K562 (cell line): ENCODE data around the gene SCYL1. TPM values are rescaled to one million over a fixed set of nuclear protein-coding genes. Genes with fewer than 3 reads are reported as not detected.
A peak's percentile ranks its signal among the peaks of the same experiment; 100 is the strongest.

Source experiments
- BRF2 ChIP-seq: IDR thresholded peaks from 3 replicates; pipeline ENCODE4 v1.6.1; 2011; ENCODE audit warnings: borderline replicate concordance, mild to moderate bottlenecking; ENCODE audit not compliant: insufficient read length, insufficient read depth
- E2F1 ChIP-seq: sonication (generic); formaldehyde crosslinking; IDR thresholded peaks from 2 replicates; pipeline ENCODE4 v1.8.1; 2023; ENCODE audit warnings: mild to moderate bottlenecking, missing genetic modification reagents, moderate library complexity
- FOXO4 ChIP-seq: fragments of 450-650 bp; formaldehyde crosslinking; IDR thresholded peaks from 2 replicates; pipeline ENCODE4 v1.4.0; 2020; ENCODE audit warnings: mild to moderate bottlenecking, moderate library complexity
- MEF2A ChIP-seq: IDR thresholded peaks from 2 replicates; pipeline ENCODE4 v1.6.1; 2011; ENCODE audit warnings: low read depth, mild to moderate bottlenecking, low read length, moderate library complexity; ENCODE audit not compliant: control insufficient read depth
- PBX2 ChIP-seq, 2 experiments: IDR thresholded peaks in 1 of 2; conservative IDR thresholded peaks in 1 of 2; 2 replicates each; pipeline ENCODE4 v1.6.1; 2016; ENCODE audit warnings: low read depth in 2 of 2, mild to moderate bottlenecking in 1 of 2, missing compliant biosample characterization in 1 of 2, missing genetic modification characterization in 1 of 2, moderate library complexity in 1 of 2
- SAFB2 ChIP-seq: fragments of 200-400 bp; formaldehyde crosslinking; IDR thresholded peaks from 2 replicates; pipeline ENCODE4 v1.6.1; 2018; ENCODE audit warnings: borderline replicate concordance, low read length, low read depth, moderate library complexity; ENCODE audit not compliant: severe bottlenecking
- TAF1 ChIP-seq: IDR thresholded peaks from 2 replicates; pipeline ENCODE4 v1.6.1; 2011; ENCODE audit warnings: mild to moderate bottlenecking, low read length, moderate library complexity; ENCODE audit not compliant: insufficient read depth, control insufficient read depth, severe bottlenecking; ENCODE audit errors: extremely low read depth
- THRB ChIP-seq: fragments of 450-650 bp; formaldehyde crosslinking; conservative IDR thresholded peaks from 2 replicates; pipeline ENCODE4 v1.4.0; 2022; ENCODE audit warnings: mild to moderate bottlenecking, missing genetic modification characterization
- USF2 ChIP-seq: sonication (generic); formaldehyde crosslinking; IDR thresholded peaks from 2 replicates; pipeline ENCODE4 v1.5.0; 2020; ENCODE audit warnings: missing genetic modification reagents
- ZBTB5 ChIP-seq: fragments of 450-650 bp; IDR thresholded peaks from 2 replicates; pipeline ENCODE4 v1.6.1; 2017; ENCODE audit warnings: antibody characterized with exemption
- ZNF197 ChIP-seq: fragments of 200-800 bp; sonication (Bioruptor generic); IDR thresholded peaks from 2 replicates; pipeline ENCODE4 v1.6.1; 2016; ENCODE audit warnings: low read depth, missing genetic modification characterization, missing compliant biosample characterization
- ZNF316 ChIP-seq: fragments of 450-650 bp; IDR thresholded peaks from 2 replicates; pipeline ENCODE4 v1.6.1; 2016
- polyA plus RNA-seq, 8 experiments: library from polyadenylated mRNA; depleted of rRNA in 4 of 8; stranded (reverse) in 5 of 8; unstranded in 3 of 8; fragments of >200 nt; fragmentation: Nextera tagmentation in 2 of 8; fragmentation: Illumina TruSeq in 1 of 8; extraction: Ambion mirVana in 2 of 8; extraction: Trizol in 1 of 8; gene quantifications; 2 replicates each; pipeline versions ENCODE4 v1.2.1 to v1.2.3, GENCODE V29; 2011 to 2014; ENCODE audit warnings: inconsistent platforms in 1 of 8, missing spikeins in 1 of 8
- total RNA-seq, 7 experiments: library from RNA; depleted of rRNA in 6 of 7; stranded (reverse); fragments of >200 nt in 6 of 7; fragmentation: Illumina TruSeq in 2 of 7; extraction: Trizol in 2 of 7; gene quantifications; 2 replicates each; pipeline versions ENCODE4 v1.2.1 to v1.2.3, GENCODE V29; 2011 to 2021; ENCODE audit warnings: low replicate concordance in 1 of 7

SCYL1 gene
- total and polyA plus RNA-seq, 9 of the 15 experiments (the other 6 are each of a cell fraction or from before 2014, with no cell fraction given), result 1.9 to 145 (median 57.6) TPM

- TF ChIP-seq THRB (peak; percentile 99), FOXO4 (CRISPR knock-in tag) (no peak), TAF1 (no peak), ZBTB5 (no peak), ZNF197 (CRISPR knock-in tag) (no peak), BRF2 (no peak), USF2 (CRISPR knock-in tag) (no peak), SAFB2 (no peak), E2F1 (CRISPR knock-in tag) (no peak; the same call in 1 of the 2 replicates), PBX2 (CRISPR knock-in tag; IDR thresholded peaks at IDR 0.05; ENCODE audit: low read depth) (no peak), PBX2 (tag; conservative IDR thresholded peaks at IDR 0.05; ENCODE audit: low read depth) (no peak), MEF2A (peak; percentile 1; the same call in 1 of the 2 replicates), ZNF316 (no peak)
These were observed 20.0 kb upstream of the SCYL1 start (continued) for GRCh38 chr11:65504674-65505465.
